MCF 10A (cell line): ENCODE results near the gene PLCB1. TPM values are rescaled to one million over a fixed set of nuclear protein-coding genes. Genes with fewer than 3 reads are reported as not detected.

ENCODE experiments used
- BruUV-seq: library from RNA; stranded (reverse); fragments of 400-500 nt; replicated peaks from 2 replicates; lab custom pipeline; 2021; lab: Mats Ljungman, UMichigan
- CTCF ChIA-PET: fragments of 300-600 bp; sonication (Branson Sonifier 250); formaldehyde crosslinking; extraction: SDS; loops from one replicate; lab custom pipeline; 2021; ENCODE audit warnings: antibody characterized with exemption, inconsistent platforms; lab: Yijun Ruan, JAX
- POLR2A ChIA-PET: fragments of 300-600, 350-650 bp; sonication (Branson Sonifier 250); formaldehyde crosslinking; extraction: SDS; loops from one replicate; lab custom pipeline; 2020; ENCODE audit warnings: antibody characterized with exemption, inconsistent platforms; lab: Yijun Ruan, JAX
- DNase-seq: peaks from one replicate; pipeline ENCODE4 v3.0.0-alpha.2; 2018; ENCODE audit not compliant: unreplicated experiment
- H3K27ac Mint-ChIP-seq: one replicate; pipeline ENCODE4 v1.8.0; 2022; ENCODE audit warnings: mild to moderate bottlenecking, low read depth, mixed read lengths; ENCODE audit not compliant: unreplicated experiment
- H3K27me3 Mint-ChIP-seq: one replicate; pipeline ENCODE4 v1.8.0; 2022; ENCODE audit warnings: mixed read lengths; ENCODE audit not compliant: insufficient read depth, unreplicated experiment
- H3K36me3 Mint-ChIP-seq: one replicate; pipeline ENCODE4 v1.8.0; 2022; ENCODE audit warnings: mild to moderate bottlenecking, moderate library complexity, mixed read lengths; ENCODE audit not compliant: insufficient read depth, unreplicated experiment
- H3K4me1 Mint-ChIP-seq: one replicate; pipeline ENCODE4 v1.8.0; 2022; ENCODE audit warnings: mixed read lengths; ENCODE audit not compliant: insufficient read depth, unreplicated experiment
- H3K4me3 Mint-ChIP-seq: one replicate; pipeline ENCODE4 v1.8.0; 2022; ENCODE audit warnings: mild to moderate bottlenecking, moderate library complexity, mixed read lengths; ENCODE audit not compliant: unreplicated experiment
- H3K9me3 Mint-ChIP-seq: one replicate; pipeline ENCODE4 v1.8.0; 2022; ENCODE audit warnings: mixed read lengths; ENCODE audit not compliant: unreplicated experiment
- intact Hi-C: fragments of 100-400 bp; cut with micrococcal nuclease; formaldehyde crosslinking; loops from 2 replicates; pipeline ENCODE4 v1.14.1; 2022
- total RNA-seq: library from RNA; stranded (reverse); gene quantifications from 2 replicates; pipeline ENCODE4 v1.2.3, GENCODE V29; 2022
- TF ChIP-seq, protein P1 (sequence below): fragments of 200-600 bp; IDR thresholded peaks from one replicate; pipeline ENCODE4 v1.8.0; 2022; ENCODE audit warnings: antibody characterized with exemption, mild to moderate bottlenecking; ENCODE audit not compliant: unreplicated experiment

Gene PLCB1
- total RNA-seq, 1 experiment from 2014 or later = 5.9 TPM

DNA sequence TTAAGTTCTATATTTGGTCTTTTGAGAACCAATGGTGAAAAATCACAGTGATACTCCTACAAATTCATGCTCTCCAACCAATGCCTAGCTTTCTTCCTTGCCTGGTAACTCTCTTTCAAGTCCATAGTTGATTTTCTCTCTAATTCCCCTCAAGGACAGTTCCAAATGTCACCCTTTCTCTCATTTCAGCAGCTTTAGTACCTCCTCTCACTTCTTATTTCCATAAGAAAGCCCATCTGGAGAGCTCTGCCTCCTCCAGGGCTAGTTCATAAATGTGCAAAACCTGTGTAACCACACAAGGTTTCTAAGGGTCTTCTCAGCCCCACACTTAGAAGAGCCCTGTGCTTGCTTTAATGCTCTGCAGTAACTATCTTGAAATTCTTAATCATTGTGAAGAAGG, 781.4 kb downstream of the PLCB1 start:
- DNase-seq = no peak
- CTCF ChIA-PET = no interaction called here
- BruUV-seq = no TSS peak

DNA sequence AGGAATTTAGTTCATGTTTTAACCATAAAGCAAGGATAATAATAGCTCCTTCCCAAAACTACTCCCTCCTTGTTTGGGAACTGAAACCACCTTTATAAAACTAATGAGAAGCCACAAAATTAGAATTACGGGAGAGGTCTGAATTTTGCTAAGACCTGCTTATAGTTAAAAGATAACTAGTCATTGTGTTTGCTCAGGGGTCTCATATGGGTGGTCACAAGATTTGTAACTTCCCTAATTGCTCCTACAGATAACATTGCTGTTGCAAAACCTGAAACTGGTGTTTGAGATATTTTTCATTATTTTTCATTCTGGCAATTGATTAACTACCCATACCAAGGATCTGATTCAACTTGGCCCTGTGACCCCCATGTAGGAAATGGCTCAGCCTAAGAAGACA, 782.4 kb downstream of the PLCB1 start:
- TF ChIP-seq, protein P1, sequence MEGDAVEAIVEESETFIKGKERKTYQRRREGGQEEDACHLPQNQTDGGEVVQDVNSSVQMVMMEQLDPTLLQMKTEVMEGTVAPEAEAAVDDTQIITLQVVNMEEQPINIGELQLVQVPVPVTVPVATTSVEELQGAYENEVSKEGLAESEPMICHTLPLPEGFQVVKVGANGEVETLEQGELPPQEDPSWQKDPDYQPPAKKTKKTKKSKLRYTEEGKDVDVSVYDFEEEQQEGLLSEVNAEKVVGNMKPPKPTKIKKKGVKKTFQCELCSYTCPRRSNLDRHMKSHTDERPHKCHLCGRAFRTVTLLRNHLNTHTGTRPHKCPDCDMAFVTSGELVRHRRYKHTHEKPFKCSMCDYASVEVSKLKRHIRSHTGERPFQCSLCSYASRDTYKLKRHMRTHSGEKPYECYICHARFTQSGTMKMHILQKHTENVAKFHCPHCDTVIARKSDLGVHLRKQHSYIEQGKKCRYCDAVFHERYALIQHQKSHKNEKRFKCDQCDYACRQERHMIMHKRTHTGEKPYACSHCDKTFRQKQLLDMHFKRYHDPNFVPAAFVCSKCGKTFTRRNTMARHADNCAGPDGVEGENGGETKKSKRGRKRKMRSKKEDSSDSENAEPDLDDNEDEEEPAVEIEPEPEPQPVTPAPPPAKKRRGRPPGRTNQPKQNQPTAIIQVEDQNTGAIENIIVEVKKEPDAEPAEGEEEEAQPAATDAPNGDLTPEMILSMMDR = no peak
- Mint-ChIP-seq H3K4me3 (no peak overlapping the region), H3K9me3 (peaks cover 10% of the 10 kb centered on the region), H3K27me3 (no peaks in the 10 kb centered on the region), H3K4me1 (no peaks in the 10 kb centered on the region), H3K36me3 (no peaks in the 10 kb centered on the region), H3K27ac (no peak overlapping the region)
- ChIA-PET CTCF (interaction anchor here (0.5 to 1.0 kb wide), 2 partner anchors 61 to 312 kb away, joined by 3 to 7 read pairs; no protein-coding TSS in a partner anchor), POLR2A (no interaction called here)
- no TSS peak for BruUV-seq
- no peak for DNase-seq
- intact Hi-C loops = no loop called here

More for the DNA sequence above, 781.4 kb downstream of the PLCB1 start:
- POLR2A ChIA-PET = no interaction called here
- H3K4me3 Mint-ChIP-seq = no peak overlapping the region
- H3K4me1 Mint-ChIP-seq = no peaks in the 10 kb centered on the region
- no peaks in the 10 kb centered on the region for H3K27me3 Mint-ChIP-seq
- intact Hi-C loops = no loop called here
- TF ChIP-seq, protein P1 = no peak
- no peak overlapping the region for H3K27ac Mint-ChIP-seq
- no peaks in the 10 kb centered on the region for H3K36me3 Mint-ChIP-seq
- H3K9me3 Mint-ChIP-seq = peaks cover 10% of the 10 kb centered on the region

DNA sequence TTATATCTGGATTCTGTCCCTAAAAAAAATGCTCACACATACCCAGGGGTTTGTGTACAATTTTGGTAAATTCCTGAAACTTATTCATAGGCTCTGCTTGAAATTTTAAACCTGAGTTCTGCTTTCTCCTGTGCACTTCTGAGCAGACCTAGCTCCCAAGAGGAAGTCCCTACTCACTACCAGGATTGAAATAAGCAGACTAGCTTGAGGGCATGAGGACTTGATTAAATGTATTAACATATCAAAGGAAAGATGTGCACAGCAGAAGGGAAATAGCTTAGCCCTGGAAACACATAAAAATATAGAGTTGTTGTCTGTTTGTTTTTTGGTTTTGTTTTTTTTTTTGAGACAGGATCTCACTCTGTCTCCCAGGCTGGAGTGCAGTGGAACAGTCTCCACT, 785.0 kb downstream of the PLCB1 start:
- DNase-seq = no peak
- TF ChIP-seq, protein P1 = no peak
- no TSS peak for BruUV-seq
- H3K27ac Mint-ChIP-seq = no peak overlapping the region
- H3K27me3 Mint-ChIP-seq = no peaks in the 10 kb centered on the region
- ChIA-PET POLR2A (no interaction called here), CTCF (interaction anchor here (0.6 to 1.4 kb wide), 2 partner anchors 18 to 443 kb away, joined by 4 to 6 read pairs; no protein-coding TSS in a partner anchor)
- H3K9me3 Mint-ChIP-seq = peaks cover 12% of the 10 kb centered on the region
- no peak overlapping the region for H3K4me3 Mint-ChIP-seq
- no peaks in the 10 kb centered on the region for H3K36me3 Mint-ChIP-seq
- intact Hi-C loops = no loop called here
- H3K4me1 Mint-ChIP-seq = no peaks in the 10 kb centered on the region

DNA sequence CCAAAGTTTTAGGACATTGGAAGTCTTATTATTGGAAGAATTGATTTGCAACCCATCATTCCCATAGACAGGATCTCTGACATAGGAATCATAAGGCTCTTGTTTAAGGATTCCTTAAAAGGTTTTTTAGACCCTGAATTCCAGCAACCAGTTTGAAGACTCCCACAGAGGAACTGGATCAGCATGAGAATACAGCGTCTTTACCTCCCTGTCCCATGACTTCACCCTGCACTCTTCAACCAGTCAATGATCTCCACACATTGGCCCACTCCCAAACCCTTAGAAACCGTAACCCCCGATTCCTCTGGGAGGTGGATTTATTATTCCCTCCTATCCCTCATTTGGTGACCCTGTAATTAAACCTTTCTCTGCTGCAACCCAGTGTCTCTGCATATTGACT, 786.1 kb downstream of the PLCB1 start:
- H3K27ac Mint-ChIP-seq = no peak overlapping the region
- peaks cover 21% of the 10 kb centered on the region for H3K9me3 Mint-ChIP-seq
- ChIA-PET POLR2A (interaction anchor here (0.6 kb wide), 1 partner anchor 875 kb away, joined by 3 read pairs; no protein-coding TSS in a partner anchor), CTCF (no interaction called here)
- no TSS peak for BruUV-seq
- H3K4me1 Mint-ChIP-seq = no peaks in the 10 kb centered on the region
- no peak for DNase-seq
- H3K4me3 Mint-ChIP-seq = no peak overlapping the region
- TF ChIP-seq, protein P1 = no peak
- no peaks in the 10 kb centered on the region for H3K36me3 Mint-ChIP-seq
- H3K27me3 Mint-ChIP-seq = no peaks in the 10 kb centered on the region
- intact Hi-C loops = no loop called here
